SW480 (cell line): ENCODE data around the gene NUTM2F.
"Not testable (repeated sequence)": the region's sequence is repeated elsewhere in the genome, so short reads cannot be mapped to it uniquely, and the experiment has no call there.

Source experiments
- DNase-seq: peaks from one replicate; pipeline ENCODE4 v3.0.0-alpha.2; 2016; ENCODE audit warnings: low spot score

The NUTM2F gene

GRCh38 chr9:94316236-94316635 lies 12.2 kb downstream of the NUTM2F start:
- DNase-seq: not testable (repeated sequence)

- DNase-seq: not testable (repeated sequence)
Observed at GRCh38 chr9:94315034-94315984, 13.1 kb downstream of the NUTM2F start.

- DNase-seq: no peak
Observed at GRCh38 chr9:94303321-94303720, 25.1 kb downstream of the NUTM2F start.

GRCh38 chr9:94302426-94302825 lies 26.0 kb downstream of the NUTM2F start:
- DNase-seq: no peak

- DNase-seq: no peak
Observed at GRCh38 chr9:94301583-94301982, 26.9 kb downstream of the NUTM2F start.

- DNase-seq: no peak
Observed at GRCh38 chr9:94300470-94301301, 27.8 kb downstream of the NUTM2F start.

GRCh38 chr9:94298949-94299599 lies 29.4 kb downstream of the NUTM2F start:
- DNase-seq: no peak

- no peak for DNase-seq
Observed at GRCh38 chr9:94289691-94290090, 38.8 kb downstream of the NUTM2F start.

- no peak for DNase-seq
Observed at GRCh38 chr9:94287877-94288513, 40.4 kb downstream of the NUTM2F start.

- no peak for DNase-seq
Observed at GRCh38 chr9:94286116-94286515, 42.3 kb downstream of the NUTM2F start.

GRCh38 chr9:94281101-94281500 lies 47.3 kb downstream of the NUTM2F start:
- DNase-seq: no peak

GRCh38 chr9:94280409-94280989 lies 47.9 kb downstream of the NUTM2F start:
- DNase-seq: no peak

- DNase-seq: no peak
Observed at GRCh38 chr9:94277885-94278536, 50.4 kb downstream of the NUTM2F start.

- DNase-seq: not testable (repeated sequence)
Observed at GRCh38 chr9:94277029-94277428, 51.4 kb downstream of the NUTM2F start.

GRCh38 chr9:94270009-94270408 lies 58.4 kb downstream of the NUTM2F start:
- no peak for DNase-seq

- DNase-seq: no peak
Observed at GRCh38 chr9:94269264-94269663, 59.2 kb downstream of the NUTM2F start.
